HUES6 (cell line): ENCODE data around the gene NR3C2.
"Not testable (repeated sequence)": the region's sequence is repeated elsewhere in the genome, so short reads cannot be mapped to it uniquely, and the experiment has no call there.

Experiments
- H3K27ac ChIP-seq: 2 replicates; pipeline ENCODE4 v1.7.0; 2013; ENCODE audit warnings: low read depth, mild to moderate bottlenecking, low read length, inconsistent platforms
- H3K27me3 ChIP-seq: 2 replicates; pipeline ENCODE4 v1.6.1; 2013; ENCODE audit warnings: low read length; ENCODE audit not compliant: control insufficient read depth, insufficient read depth
- H3K36me3 ChIP-seq: 2 replicates; pipeline ENCODE4 v1.6.1; 2013; ENCODE audit warnings: low read length; ENCODE audit not compliant: control insufficient read depth, insufficient read depth
- H3K4me1 ChIP-seq: 2 replicates; pipeline ENCODE4 v1.6.1; 2013; ENCODE audit warnings: low read length; ENCODE audit not compliant: control insufficient read depth, insufficient read depth
- H3K4me3 ChIP-seq: 2 replicates; pipeline ENCODE4 v1.5.1; 2013; ENCODE audit warnings: low read depth, low read length
- H3K9ac ChIP-seq: one replicate; pipeline ENCODE4 v1.6.1; 2013; ENCODE audit warnings: mild to moderate bottlenecking, low read length
- H3K9me3 ChIP-seq: 2 replicates; pipeline ENCODE4 v1.6.1; 2013; ENCODE audit warnings: low read depth, low read length; ENCODE audit not compliant: control insufficient read depth, insufficient read depth

NR3C2 gene

DNA sequence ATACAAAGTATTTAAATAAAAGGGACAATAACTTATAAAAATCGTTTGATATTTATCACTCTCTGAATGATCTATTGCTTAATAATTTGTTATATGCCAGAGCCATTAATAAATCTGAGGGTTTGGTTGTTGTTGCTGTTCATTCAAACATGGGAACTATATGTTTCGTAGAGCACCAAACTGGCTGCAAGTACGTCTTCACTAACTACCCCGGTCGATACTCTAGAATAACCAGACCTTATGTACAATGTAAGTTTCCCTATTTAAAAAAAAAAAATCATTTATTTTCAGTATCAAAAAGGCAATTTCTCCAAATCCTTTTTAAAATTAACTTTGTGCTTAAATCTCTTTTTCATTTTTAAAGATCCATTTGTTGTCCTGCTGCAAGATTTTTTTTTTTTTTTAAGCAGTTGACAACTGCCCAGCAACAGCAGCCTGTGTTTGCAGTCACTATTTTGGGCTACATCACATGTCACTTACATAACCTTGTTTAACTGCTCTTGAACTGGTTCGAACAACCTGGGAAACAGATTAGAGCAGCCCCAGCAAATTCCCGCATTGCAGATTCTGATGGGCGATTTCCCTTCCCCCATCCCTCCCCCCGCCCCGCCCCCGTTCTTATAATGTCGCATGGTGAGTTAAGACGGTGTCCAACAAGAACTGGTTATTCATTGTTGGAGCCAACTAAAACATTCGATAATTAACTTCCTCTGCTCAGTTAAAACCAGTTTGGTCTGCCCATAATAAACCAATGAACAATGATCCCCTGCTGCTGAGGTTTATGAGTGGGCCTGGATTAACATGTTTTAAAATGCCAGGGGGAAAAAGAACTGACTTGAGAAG is 238.9 kb downstream of the NR3C2 start:
- H3K9me3 ChIP-seq: no peaks in the 10 kb centered on the region

GRCh38 chr4:148200960-148201359 is 241.3 kb downstream of the NR3C2 start:
- Histone ChIP-seq H3K27me3 (no peaks in the 10 kb centered on the region), H3K4me3 (no peak overlapping the region), H3K4me1 (peaks cover 11% of the 10 kb centered on the region), H3K9ac (no peak overlapping the region), H3K36me3 (no peaks in the 10 kb centered on the region), H3K27ac (no peak overlapping the region), H3K9me3 (no peaks in the 10 kb centered on the region)

More for the DNA sequence above, 238.9 kb downstream of the NR3C2 start:
- no peaks in the 10 kb centered on the region for H3K27me3 ChIP-seq
- no peak overlapping the region for H3K27ac ChIP-seq
- no peak overlapping the region for H3K4me3 ChIP-seq
- peaks cover 11% of the 10 kb centered on the region for H3K4me1 ChIP-seq
- H3K36me3 ChIP-seq: no peaks in the 10 kb centered on the region
- no peak overlapping the region for H3K9ac ChIP-seq

DNA sequence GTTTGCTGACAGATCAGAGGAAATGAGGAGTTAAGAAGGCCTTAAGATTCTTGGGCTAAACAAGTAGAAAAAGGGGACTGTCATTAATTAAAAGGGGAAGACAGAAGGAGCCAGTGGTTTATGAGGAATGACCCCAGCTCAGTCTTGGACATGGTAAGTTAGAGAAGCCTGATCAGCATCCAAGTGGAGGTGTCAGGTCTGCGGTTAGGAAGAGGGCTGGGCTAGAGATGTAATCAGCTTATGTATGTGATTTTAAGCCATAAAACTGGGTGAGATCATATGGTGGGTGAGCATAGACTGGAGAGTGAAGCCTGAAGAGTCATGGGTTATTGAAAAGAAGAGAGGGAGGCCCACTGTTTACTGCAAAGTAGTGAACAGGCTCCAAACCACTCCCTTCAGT is 246.1 kb downstream of the NR3C2 start:
- no peak overlapping the region for H3K9ac ChIP-seq
- H3K36me3 ChIP-seq: no peaks in the 10 kb centered on the region
- H3K27me3 ChIP-seq: no peaks in the 10 kb centered on the region
- H3K27ac ChIP-seq: no peak overlapping the region
- H3K4me1 ChIP-seq: no peaks in the 10 kb centered on the region
- H3K4me3 ChIP-seq: no peak overlapping the region
- H3K9me3 ChIP-seq: no peaks in the 10 kb centered on the region

DNA sequence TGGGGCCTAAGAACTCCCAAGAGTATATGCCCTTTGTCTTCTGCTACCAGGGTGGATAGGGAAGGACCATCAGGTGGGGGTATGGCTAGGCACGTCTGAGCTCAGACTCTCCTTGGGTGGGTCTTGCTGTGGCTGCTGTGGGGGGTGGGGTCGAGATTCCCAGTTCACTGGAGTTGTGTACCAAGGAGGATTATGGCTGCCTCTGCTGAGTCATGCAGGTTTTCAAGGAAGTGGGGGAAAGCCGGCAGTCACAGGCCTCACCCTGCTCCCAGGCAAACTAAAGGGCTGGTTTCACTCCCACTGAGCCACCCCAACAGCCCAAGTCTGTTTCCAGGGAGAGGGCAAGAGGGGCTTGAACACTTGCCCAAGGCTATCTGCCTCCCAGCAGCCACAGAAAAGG is 249.7 kb downstream of the NR3C2 start:
- no peak overlapping the region for H3K9ac ChIP-seq
- H3K4me3 ChIP-seq: no peak overlapping the region
- H3K4me1 ChIP-seq: no peaks in the 10 kb centered on the region
- no peaks in the 10 kb centered on the region for H3K36me3 ChIP-seq
- H3K9me3 ChIP-seq: no peaks in the 10 kb centered on the region
- no peaks in the 10 kb centered on the region for H3K27me3 ChIP-seq
- H3K27ac ChIP-seq: no peak overlapping the region

- not testable (repeated sequence) for H3K4me1 ChIP-seq, H3K27ac ChIP-seq
Observed at GRCh38 chr4:148187454-148188222, 254.6 kb downstream of the NR3C2 start.

DNA sequence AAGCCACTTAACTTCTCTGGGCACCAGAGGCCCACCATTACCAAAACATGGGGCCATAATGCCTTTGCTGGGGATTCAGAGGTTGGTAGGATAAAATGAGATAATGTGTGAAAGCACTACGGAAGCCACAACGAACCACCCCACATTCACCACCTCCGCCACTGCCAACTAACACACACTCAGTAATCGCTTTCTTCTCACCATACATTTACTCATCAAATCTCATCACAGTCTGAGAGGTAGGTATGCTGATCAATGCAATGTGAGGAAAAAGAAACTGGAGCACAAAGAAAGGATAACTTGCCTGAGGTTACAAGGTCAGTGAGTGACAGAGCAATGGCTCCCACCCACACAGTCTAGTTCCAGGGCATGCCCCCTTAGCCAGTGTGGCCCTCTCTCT is 257.3 kb downstream of the NR3C2 start:
- no peak overlapping the region for H3K27ac ChIP-seq
- no peak overlapping the region for H3K4me3 ChIP-seq
- no peak overlapping the region for H3K9ac ChIP-seq
- no peaks in the 10 kb centered on the region for H3K4me1 ChIP-seq
- H3K27me3 ChIP-seq: no peaks in the 10 kb centered on the region
- no peaks in the 10 kb centered on the region for H3K9me3 ChIP-seq
- no peaks in the 10 kb centered on the region for H3K36me3 ChIP-seq

More at GRCh38 chr4:148187454-148188222, 254.6 kb downstream of the NR3C2 start:
- H3K36me3 ChIP-seq, H3K4me3 ChIP-seq, H3K9me3 ChIP-seq, H3K27me3 ChIP-seq, H3K9ac ChIP-seq: not testable (repeated sequence)

DNA sequence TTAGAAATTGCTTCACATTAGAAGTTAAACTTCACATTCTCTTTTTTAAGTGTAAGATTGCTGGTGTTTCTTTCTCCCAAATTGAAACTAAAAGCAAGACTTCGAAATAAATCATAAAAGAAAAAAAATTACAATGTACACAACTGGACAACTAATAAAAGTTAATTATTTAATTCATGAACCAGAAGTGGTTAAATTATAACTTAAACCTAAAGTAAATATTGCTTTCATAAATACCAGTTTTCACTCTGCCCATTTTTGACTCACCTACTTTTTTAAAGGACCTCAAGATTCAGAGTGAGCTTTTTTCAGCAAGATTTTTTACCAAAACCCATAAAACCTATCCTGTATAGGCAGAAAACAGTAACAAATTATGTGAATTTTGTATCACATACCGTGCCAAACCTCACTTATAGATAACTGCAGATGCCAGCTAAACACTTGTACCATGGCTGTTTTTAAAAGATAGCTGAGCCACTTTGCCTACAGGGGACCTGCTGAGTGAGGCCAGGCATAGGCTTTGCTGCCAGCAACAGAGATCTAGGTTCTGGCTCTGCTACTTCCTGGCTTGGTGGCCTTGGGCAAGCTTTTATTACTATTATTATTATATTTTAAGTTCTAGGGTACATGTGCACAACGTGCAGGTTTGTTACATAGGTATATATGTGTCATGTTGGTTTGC is 259.8 kb downstream of the NR3C2 start:
- H3K36me3 ChIP-seq: no peaks in the 10 kb centered on the region
- H3K4me1 ChIP-seq: no peaks in the 10 kb centered on the region
- no peaks in the 10 kb centered on the region for H3K9me3 ChIP-seq
- H3K4me3 ChIP-seq: no peak overlapping the region
- no peaks in the 10 kb centered on the region for H3K27me3 ChIP-seq
- H3K27ac ChIP-seq: no peak overlapping the region
- no peak overlapping the region for H3K9ac ChIP-seq

GRCh38 chr4:148173397-148174017 is 268.7 kb downstream of the NR3C2 start:
- H3K9ac ChIP-seq: no peak overlapping the region
- H3K4me1 ChIP-seq: no peaks in the 10 kb centered on the region
- H3K9me3 ChIP-seq: peaks cover 4% of the 10 kb centered on the region; the same call in 1 of the 2 replicates
- H3K27ac ChIP-seq: no peak overlapping the region
- no peak overlapping the region for H3K4me3 ChIP-seq
- H3K27me3 ChIP-seq: no peaks in the 10 kb centered on the region
- no peaks in the 10 kb centered on the region for H3K36me3 ChIP-seq

- H3K27ac ChIP-seq: no peak overlapping the region
- no peak overlapping the region for H3K4me3 ChIP-seq
- H3K4me1 ChIP-seq: no peaks in the 10 kb centered on the region
Observed at GRCh38 chr4:148171596-148171995, 270.6 kb downstream of the NR3C2 start.

GRCh38 chr4:148170408-148171365 is 271.5 kb downstream of the NR3C2 start:
- H3K9ac ChIP-seq: no peak overlapping the region
- H3K4me3 ChIP-seq: no peak overlapping the region
- no peaks in the 10 kb centered on the region for H3K27me3 ChIP-seq
- H3K36me3 ChIP-seq: no peaks in the 10 kb centered on the region
- peaks cover 4% of the 10 kb centered on the region; the same call in 1 of the 2 replicates for H3K9me3 ChIP-seq
- H3K4me1 ChIP-seq: no peaks in the 10 kb centered on the region
- H3K27ac ChIP-seq: no peak overlapping the region

More at GRCh38 chr4:148171596-148171995, 270.6 kb downstream of the NR3C2 start:
- Histone ChIP-seq H3K27me3 (no peaks in the 10 kb centered on the region), H3K9ac (no peak overlapping the region), H3K36me3 (no peaks in the 10 kb centered on the region), H3K9me3 (peaks cover 4% of the 10 kb centered on the region; the same call in 1 of the 2 replicates)
